ENCODE data around the gene TANK.

Gene TANK

DNA sequence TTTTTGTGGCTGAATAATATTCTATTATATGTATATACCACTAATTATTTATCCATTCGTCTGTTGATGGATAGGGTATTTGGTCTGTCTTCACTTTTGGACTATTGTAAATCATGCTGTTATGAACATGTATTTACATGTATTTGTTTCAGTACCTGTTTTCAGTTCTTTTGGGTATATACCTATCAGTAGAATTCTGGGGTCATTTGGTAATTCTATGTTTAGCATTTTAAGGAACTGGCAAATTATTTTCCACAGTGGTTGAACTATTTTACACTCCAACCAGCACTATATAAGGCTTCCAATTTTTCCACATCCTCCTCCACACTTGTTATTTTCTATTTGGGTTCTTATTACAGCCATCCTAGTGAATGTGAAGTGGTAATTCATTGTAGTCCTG, 12.4 kb upstream of the TANK start:
- TF ChIP-seq ISL1 (CRISPR knock-in tag; IDR thresholded peaks at IDR 0.05) (no peak), TCF4 (CRISPR knock-in tag; IDR thresholded peaks at IDR 0.05; ENCODE audit: borderline replicate concordance) (no peak), ZNF8 (CRISPR knock-in tag; IDR thresholded peaks at IDR 0.05) (no peak), ESRRG (CRISPR knock-in tag; IDR thresholded peaks at IDR 0.05) (no peak), PPARA (CRISPR knock-in tag; IDR thresholded peaks at IDR 0.05; ENCODE audit: borderline replicate concordance) (no peak), ZNF70 (CRISPR knock-in tag; IDR thresholded peaks at IDR 0.05) (no peak)
- TF ChIP-seq, protein P1, sequence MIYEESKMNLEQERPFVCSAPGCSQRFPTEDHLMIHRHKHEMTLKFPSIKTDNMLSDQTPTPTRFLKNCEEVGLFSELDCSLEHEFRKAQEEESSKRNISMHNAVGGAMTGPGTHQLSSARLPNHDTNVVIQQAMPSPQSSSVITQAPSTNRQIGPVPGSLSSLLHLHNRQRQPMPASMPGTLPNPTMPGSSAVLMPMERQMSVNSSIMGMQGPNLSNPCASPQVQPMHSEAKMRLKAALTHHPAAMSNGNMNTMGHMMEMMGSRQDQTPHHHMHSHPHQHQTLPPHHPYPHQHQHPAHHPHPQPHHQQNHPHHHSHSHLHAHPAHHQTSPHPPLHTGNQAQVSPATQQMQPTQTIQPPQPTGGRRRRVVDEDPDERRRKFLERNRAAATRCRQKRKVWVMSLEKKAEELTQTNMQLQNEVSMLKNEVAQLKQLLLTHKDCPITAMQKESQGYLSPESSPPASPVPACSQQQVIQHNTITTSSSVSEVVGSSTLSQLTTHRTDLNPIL (CRISPR knock-in tag; IDR thresholded peaks at IDR 0.05; ENCODE audit: low read depth) = no peak
- no peak for ATAC-seq

DNA sequence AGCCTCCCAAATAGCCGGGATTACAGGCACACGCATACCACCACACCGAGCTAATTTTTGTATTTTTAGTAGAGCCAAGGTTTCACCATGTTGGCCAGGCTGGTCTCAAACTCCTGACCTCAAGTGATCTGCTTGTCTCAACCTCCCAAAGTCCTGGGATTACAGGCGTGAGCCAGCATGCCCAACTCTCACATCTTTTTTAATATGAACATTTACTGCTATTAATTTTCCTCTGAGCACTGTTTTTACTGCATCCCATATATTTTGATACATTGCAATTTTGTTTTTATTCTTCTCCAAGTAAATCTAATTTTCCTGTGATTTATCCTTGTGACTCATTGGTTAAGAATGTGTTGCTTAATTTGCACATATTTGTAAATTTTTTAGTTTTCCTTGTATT, 9.5 kb upstream of the TANK start:
- TF ChIP-seq, protein P2, sequence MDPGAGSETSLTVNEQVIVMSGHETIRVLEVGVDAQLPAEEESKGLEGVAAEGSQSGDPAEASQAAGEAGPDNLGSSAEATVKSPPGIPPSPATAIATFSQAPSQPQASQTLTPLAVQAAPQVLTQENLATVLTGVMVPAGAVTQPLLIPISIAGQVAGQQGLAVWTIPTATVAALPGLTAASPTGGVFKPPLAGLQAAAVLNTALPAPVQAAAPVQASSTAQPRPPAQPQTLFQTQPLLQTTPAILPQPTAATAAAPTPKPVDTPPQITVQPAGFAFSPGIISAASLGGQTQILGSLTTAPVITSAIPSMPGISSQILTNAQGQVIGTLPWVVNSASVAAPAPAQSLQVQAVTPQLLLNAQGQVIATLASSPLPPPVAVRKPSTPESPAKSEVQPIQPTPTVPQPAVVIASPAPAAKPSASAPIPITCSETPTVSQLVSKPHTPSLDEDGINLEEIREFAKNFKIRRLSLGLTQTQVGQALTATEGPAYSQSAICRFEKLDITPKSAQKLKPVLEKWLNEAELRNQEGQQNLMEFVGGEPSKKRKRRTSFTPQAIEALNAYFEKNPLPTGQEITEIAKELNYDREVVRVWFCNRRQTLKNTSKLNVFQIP (CRISPR knock-in tag; IDR thresholded peaks at IDR 0.05; ENCODE audit: borderline replicate concordance, low read depth) = no peak
- TF ChIP-seq ESRRG (CRISPR knock-in tag; IDR thresholded peaks at IDR 0.05) = no peak
- TF ChIP-seq ZFP30 (CRISPR knock-in tag; IDR thresholded peaks at IDR 0.05) = no peak
- no peak for TF ChIP-seq ZC3H10 (CRISPR knock-in tag; IDR thresholded peaks at IDR 0.05)
- no peak for TF ChIP-seq PPARA (CRISPR knock-in tag; IDR thresholded peaks at IDR 0.05; ENCODE audit: borderline replicate concordance)
- no peak for TF ChIP-seq ZFP3 (CRISPR knock-in tag; IDR thresholded peaks at IDR 0.05)
- TF ChIP-seq, protein P1 (CRISPR knock-in tag; IDR thresholded peaks at IDR 0.05; ENCODE audit: low read depth) = no peak
- no peak for TF ChIP-seq SNAI2 (CRISPR knock-in tag; IDR thresholded peaks at IDR 0.05)
- TF ChIP-seq, protein P3, sequence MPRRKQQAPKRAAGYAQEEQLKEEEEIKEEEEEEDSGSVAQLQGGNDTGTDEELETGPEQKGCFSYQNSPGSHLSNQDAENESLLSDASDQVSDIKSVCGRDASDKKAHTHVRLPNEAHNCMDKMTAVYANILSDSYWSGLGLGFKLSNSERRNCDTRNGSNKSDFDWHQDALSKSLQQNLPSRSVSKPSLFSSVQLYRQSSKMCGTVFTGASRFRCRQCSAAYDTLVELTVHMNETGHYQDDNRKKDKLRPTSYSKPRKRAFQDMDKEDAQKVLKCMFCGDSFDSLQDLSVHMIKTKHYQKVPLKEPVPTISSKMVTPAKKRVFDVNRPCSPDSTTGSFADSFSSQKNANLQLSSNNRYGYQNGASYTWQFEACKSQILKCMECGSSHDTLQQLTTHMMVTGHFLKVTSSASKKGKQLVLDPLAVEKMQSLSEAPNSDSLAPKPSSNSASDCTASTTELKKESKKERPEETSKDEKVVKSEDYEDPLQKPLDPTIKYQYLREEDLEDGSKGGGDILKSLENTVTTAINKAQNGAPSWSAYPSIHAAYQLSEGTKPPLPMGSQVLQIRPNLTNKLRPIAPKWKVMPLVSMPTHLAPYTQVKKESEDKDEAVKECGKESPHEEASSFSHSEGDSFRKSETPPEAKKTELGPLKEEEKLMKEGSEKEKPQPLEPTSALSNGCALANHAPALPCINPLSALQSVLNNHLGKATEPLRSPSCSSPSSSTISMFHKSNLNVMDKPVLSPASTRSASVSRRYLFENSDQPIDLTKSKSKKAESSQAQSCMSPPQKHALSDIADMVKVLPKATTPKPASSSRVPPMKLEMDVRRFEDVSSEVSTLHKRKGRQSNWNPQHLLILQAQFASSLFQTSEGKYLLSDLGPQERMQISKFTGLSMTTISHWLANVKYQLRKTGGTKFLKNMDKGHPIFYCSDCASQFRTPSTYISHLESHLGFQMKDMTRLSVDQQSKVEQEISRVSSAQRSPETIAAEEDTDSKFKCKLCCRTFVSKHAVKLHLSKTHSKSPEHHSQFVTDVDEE (CRISPR knock-in tag; IDR thresholded peaks at IDR 0.05) = no peak

DNA sequence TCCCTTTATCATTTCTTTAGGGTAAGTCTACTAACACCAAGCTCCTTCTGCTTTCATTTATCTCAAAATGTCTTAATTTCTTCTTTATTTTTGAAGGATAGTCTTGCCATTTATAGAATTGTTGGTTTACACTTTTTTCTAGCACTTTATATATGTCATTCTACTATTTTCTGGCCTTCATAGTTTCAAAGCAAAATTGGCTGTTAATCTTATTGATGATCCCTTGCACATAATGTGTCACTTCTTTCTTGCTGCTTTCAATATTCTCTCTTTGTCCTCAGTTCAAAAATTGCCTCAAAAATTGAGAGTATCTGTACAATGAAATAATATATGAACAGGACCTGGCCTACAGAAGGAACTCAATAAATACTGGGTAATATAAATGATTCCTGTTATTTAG, 7.9 kb upstream of the TANK start:
- TF ChIP-seq ZC3H10 (CRISPR knock-in tag; IDR thresholded peaks at IDR 0.05) (no peak), BACH2 (CRISPR knock-in tag; IDR thresholded peaks at IDR 0.05; ENCODE audit: borderline replicate concordance) (no peak), CSDC2 (CRISPR knock-in tag; IDR thresholded peaks at IDR 0.05) (no peak), TCF4 (CRISPR knock-in tag; IDR thresholded peaks at IDR 0.05; ENCODE audit: borderline replicate concordance) (no peak), ZNF70 (CRISPR knock-in tag; IDR thresholded peaks at IDR 0.05) (no peak), ZFP30 (CRISPR knock-in tag; IDR thresholded peaks at IDR 0.05) (no peak), TOX (CRISPR knock-in tag; IDR thresholded peaks at IDR 0.05; ENCODE audit: borderline replicate concordance) (no peak)
- TF ChIP-seq, protein P2 (CRISPR knock-in tag; IDR thresholded peaks at IDR 0.05; ENCODE audit: borderline replicate concordance, low read depth) = no peak
- ATAC-seq = no peak

More for the DNA sequence above, 9.5 kb upstream of the TANK start:
- no peak for ATAC-seq

DNA sequence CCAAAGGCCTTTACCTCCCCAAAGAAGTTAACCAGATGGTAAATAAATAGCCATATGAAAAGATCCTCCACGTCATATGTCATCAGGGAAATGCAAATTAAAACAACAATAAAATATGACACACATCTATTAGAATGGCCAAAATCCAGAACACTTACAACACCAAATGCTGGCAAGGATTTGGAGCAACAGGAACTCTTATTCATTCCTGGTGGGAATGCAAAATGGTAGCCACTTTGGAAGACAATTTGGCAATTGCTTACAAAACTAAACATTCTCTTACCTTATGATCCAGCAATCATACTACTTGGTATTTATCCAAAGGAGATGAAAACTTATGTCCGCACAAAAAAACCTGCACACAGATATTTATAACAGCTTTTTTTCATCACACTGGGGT, 1.3 kb upstream of the TANK start:
- no peak for ATAC-seq
- TF ChIP-seq TOX (CRISPR knock-in tag; IDR thresholded peaks at IDR 0.05; ENCODE audit: borderline replicate concordance) (no peak), ISL1 (CRISPR knock-in tag; IDR thresholded peaks at IDR 0.05) (no peak), ZFP3 (CRISPR knock-in tag; IDR thresholded peaks at IDR 0.05) (no peak), ZNF8 (CRISPR knock-in tag; IDR thresholded peaks at IDR 0.05) (no peak), ZFP30 (CRISPR knock-in tag; IDR thresholded peaks at IDR 0.05) (no peak), PPARA (CRISPR knock-in tag; IDR thresholded peaks at IDR 0.05; ENCODE audit: borderline replicate concordance) (no peak), ZNF70 (CRISPR knock-in tag; IDR thresholded peaks at IDR 0.05) (no peak), SNAI2 (CRISPR knock-in tag; IDR thresholded peaks at IDR 0.05) (no peak), BACH2 (CRISPR knock-in tag; IDR thresholded peaks at IDR 0.05; ENCODE audit: borderline replicate concordance) (no peak), ARNTL (CRISPR knock-in tag; IDR thresholded peaks at IDR 0.05; ENCODE audit: borderline replicate concordance, low read depth) (no peak), CSDC2 (CRISPR knock-in tag; IDR thresholded peaks at IDR 0.05) (no peak), ESRRG (CRISPR knock-in tag; IDR thresholded peaks at IDR 0.05) (no peak)
- TF ChIP-seq, protein P2 (CRISPR knock-in tag; IDR thresholded peaks at IDR 0.05; ENCODE audit: borderline replicate concordance, low read depth) = no peak
- TF ChIP-seq, protein P4, sequence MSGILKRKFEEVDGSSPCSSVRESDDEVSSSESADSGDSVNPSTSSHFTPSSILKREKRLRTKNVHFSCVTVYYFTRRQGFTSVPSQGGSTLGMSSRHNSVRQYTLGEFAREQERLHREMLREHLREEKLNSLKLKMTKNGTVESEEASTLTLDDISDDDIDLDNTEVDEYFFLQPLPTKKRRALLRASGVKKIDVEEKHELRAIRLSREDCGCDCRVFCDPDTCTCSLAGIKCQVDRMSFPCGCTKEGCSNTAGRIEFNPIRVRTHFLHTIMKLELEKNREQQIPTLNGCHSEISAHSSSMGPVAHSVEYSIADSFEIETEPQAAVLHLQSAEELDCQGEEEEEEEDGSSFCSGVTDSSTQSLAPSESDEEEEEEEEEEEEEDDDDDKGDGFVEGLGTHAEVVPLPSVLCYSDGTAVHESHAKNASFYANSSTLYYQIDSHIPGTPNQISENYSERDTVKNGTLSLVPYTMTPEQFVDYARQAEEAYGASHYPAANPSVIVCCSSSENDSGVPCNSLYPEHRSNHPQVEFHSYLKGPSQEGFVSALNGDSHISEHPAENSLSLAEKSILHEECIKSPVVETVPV (CRISPR knock-in tag; IDR thresholded peaks at IDR 0.05) = no peak
